Heart left ventricle (tissue), 16 donors: Measurements from ENCODE around the gene KIF12. TPM values are rescaled to one million over a fixed set of nuclear protein-coding genes. Genes with fewer than 3 reads are reported as not detected.

Source experiments
- ATAC-seq, 4 donors: fragments of 200-7000 bp; cut with Tn5 transposase; one replicate each; pipeline ENCODE4 v1.9.1; 2020 to 2022; ENCODE audit warnings: moderate library complexity in 4 of 4, mild to moderate bottlenecking in 3 of 4, moderate number of reproducible peaks in 1 of 4
- DNase-seq, 5 donors: peaks; one replicate each; pipeline ENCODE4 v3.0.0-alpha.2; 2020
- H3K27ac ChIP-seq, 12 donors: fragments of 200-600 bp; sonication (generic) in 4 of 12; one replicate each; pipeline versions ENCODE4 v1.5.0 to v1.8.0; 2016 to 2022; ENCODE audit warnings: mild to moderate bottlenecking in 2 of 12
- H3K27me3 ChIP-seq, 9 donors: fragments of 200-600 bp; sonication (generic) in 2 of 9; one replicate each; pipeline versions ENCODE4 v1.5.1 to v1.8.0; 2016 to 2022; ENCODE audit warnings: mild to moderate bottlenecking in 3 of 9
- H3K36me3 ChIP-seq, 9 donors: fragments of 200-600 bp; sonication (generic) in 2 of 9; one replicate each; pipeline versions ENCODE4 v1.5.0 to v1.8.0; 2018 to 2022; ENCODE audit warnings: mild to moderate bottlenecking in 2 of 9
- H3K4me1 ChIP-seq, 12 donors: fragments of 200-600 bp; sonication (generic) in 4 of 12; one replicate each; pipeline versions ENCODE4 v1.5.0 to v1.8.0; 2016 to 2022; ENCODE audit warnings: mild to moderate bottlenecking in 3 of 12
- H3K4me3 ChIP-seq, 12 donors: fragments of 200-600 bp; sonication (generic) in 4 of 12; one replicate each; pipeline versions ENCODE4 v1.5.0 to v1.8.0; 2017 to 2022; ENCODE audit warnings: mild to moderate bottlenecking in 9 of 12, moderate library complexity in 4 of 12
- H3K9me3 ChIP-seq, 12 donors: fragments of 200-600 bp; sonication (generic) in 4 of 12; one replicate each; pipeline versions ENCODE4 v1.5.0 to v1.8.0; 2016 to 2022; ENCODE audit warnings: mild to moderate bottlenecking in 1 of 12
- POLR2A ChIP-seq, 2 donors: fragments of 450-650 bp; IDR thresholded peaks; one replicate each; pipeline ENCODE4 v1.6.1; 2017; ENCODE audit warnings: antibody characterized with exemption in 2 of 2, mild to moderate bottlenecking in 2 of 2, moderate library complexity in 2 of 2
- WGBS, 4 donors: extraction: QIAGEN DNeasy Blood & Tissue Kit in 2 of 4; methylation state at CpG; one replicate each; pipeline versions ENCODE4 v1.1.5 to v1.1.7; 2013 to 2018; 5-methylcytosine and 5-hydroxymethylcytosine counted together
- intact Hi-C, 10 donors: fragments of 100-400 bp; cut with DNase I; formaldehyde crosslinking; loops; one replicate each; pipeline versions ENCODE4 v1.11.1 to v1.14.2; 2022
- polyA plus RNA-seq, 2 donors: library from polyadenylated mRNA; stranded (reverse); fragments of 200-250 nt; gene quantifications; one replicate each; pipeline ENCODE4 v1.2.3, GENCODE V29; 2013
- total RNA-seq, 9 donors: library from RNA; depleted of rRNA in 2 of 9; stranded (reverse); fragments of >200 nt in 2 of 9; fragmentation: NEBNext Ultra II Directional in 3 of 9; extraction: Animal tissue kit (Norgen Biotek cat#: 25700) in 3 of 9; gene quantifications; one replicate each; pipeline versions ENCODE4 v1.1.0 to v1.2.4, GENCODE V29; 2016 to 2023
- TF ChIP-seq, protein P1 (sequence below), 12 donors: fragments of 200-600 bp; sonication (generic) in 4 of 12; IDR thresholded peaks; one replicate each; pipeline versions ENCODE4 v1.5.0 to v1.8.0; 2018 to 2022; ENCODE audit warnings: antibody characterized with exemption in 12 of 12, mild to moderate bottlenecking in 5 of 12
- donor health status: ischemic (EF 13 %, LVEDD 7.1; RV severe dilation, severe dysfunction).
- donor health status: healthy with polysubstance abuse.
- donor health status: DM: no; HTN: yes; CAD: no.
- donor health status: DM: no; HTN: no; CAD: no.
- donor health status: ischemic (EF 25% LVEDD 6.9; RV normal size, moderate dysfunction).
- donor health status: ischemic (EF 25% LVEDD 5.7; RV mildly dilated, moderate dysfunction).
- donor health status: healthy.
- donor health status: DM: yes; HTN: yes; CAD: no.
- donor health status: ischemic (EF 35%, LVEDD 5.7; RV mildly dilated, moderate dysfunction).
- donor health status: nonischemic (EF 11% LVEDD 7.7; RV severe dilation, severe dysfunction).
- donor health status: DM: yes; HTN: yes; CAD: no.
- donor health status: PGD.
- donor health status: ischemic (EF 29% LVEDD 5.4; RV normal size, mild dysfunction).
- donor health status: nonischemic (EF 23%, LVEDD 6.1; RV moderate dilation, normal function).

The KIF12 gene
- total and polyA plus RNA-seq, 11 donors = 0.08 to 0.21 TPM; not detected in 9

DNA sequence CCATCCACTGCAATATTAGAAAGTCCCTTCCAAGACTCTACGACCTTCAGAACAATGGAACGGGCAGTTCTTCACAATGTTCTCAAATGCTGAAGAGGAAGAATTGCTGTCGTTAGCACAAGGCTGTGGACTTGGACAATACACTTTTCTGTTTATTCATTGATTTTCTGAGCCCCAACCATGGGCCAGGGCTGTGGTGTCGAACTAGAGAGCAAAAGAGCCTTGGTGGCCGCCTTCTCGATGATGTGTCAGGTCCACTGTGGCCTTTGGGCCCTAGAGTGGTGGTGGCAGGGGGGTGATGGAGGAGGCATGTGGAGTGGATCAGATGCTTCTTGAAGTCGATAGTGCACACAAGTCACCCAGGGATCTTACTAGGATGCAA lies 18.5 kb upstream of the KIF12 start:
- H3K36me3 ChIP-seq = no peaks in the 10 kb centered on the region
- intact Hi-C loops = no loop called here
- no peak overlapping the region for H3K4me3 ChIP-seq
- TF ChIP-seq, protein P1, sequence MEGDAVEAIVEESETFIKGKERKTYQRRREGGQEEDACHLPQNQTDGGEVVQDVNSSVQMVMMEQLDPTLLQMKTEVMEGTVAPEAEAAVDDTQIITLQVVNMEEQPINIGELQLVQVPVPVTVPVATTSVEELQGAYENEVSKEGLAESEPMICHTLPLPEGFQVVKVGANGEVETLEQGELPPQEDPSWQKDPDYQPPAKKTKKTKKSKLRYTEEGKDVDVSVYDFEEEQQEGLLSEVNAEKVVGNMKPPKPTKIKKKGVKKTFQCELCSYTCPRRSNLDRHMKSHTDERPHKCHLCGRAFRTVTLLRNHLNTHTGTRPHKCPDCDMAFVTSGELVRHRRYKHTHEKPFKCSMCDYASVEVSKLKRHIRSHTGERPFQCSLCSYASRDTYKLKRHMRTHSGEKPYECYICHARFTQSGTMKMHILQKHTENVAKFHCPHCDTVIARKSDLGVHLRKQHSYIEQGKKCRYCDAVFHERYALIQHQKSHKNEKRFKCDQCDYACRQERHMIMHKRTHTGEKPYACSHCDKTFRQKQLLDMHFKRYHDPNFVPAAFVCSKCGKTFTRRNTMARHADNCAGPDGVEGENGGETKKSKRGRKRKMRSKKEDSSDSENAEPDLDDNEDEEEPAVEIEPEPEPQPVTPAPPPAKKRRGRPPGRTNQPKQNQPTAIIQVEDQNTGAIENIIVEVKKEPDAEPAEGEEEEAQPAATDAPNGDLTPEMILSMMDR (IDR thresholded peaks at IDR 0.05) = no peak
- TF ChIP-seq POLR2A (IDR thresholded peaks at IDR 0.05) = no peak
- H3K27ac ChIP-seq = no peak overlapping the region
- no peaks in the 10 kb centered on the region for H3K9me3 ChIP-seq
- DNase-seq (peak in 1 of 5 donors; percentile 19), ATAC-seq (no peak)
- H3K27me3 ChIP-seq = peaks cover 0 to 9% (median 0%) of the 10 kb centered on the region in 9 donors
- peaks cover 0 to 19% (median 12%) of the 10 kb centered on the region in 12 donors for H3K4me1 ChIP-seq
- WGBS, 4 donors = 84 to 98% (median 94%) methylated on average over 7 of the region's 7 CpGs

DNA sequence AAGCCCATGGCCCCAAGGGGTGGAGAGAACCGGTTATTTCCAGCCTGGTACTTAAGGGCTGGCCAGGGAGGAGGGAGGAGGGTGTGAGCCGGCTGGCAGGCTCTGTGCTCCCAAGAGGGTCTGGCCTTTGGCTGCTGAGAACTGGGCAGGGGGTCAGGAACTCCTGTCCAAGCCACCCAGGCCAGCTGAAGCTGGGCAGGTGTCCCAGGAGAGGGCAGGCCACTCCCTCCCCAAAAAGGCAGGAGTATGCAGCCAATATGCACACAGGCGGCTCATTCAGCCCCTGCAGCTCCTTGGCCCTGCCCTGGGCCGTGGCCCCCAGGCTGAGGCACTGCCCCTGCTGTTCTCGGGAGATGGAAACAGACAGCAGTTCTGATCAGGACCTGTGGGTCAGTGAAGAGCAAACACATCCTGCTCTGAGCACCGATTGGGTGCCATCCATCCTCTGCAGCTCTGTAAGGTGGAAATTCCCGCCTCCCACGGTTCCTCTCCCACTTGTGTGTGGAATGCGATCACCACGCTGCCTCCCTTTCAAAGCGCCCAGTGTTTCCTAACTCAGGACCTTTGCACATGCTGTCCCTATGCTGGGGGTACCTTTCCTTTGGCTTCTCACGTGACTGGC lies 17.1 kb upstream of the KIF12 start:
- H3K4me1 ChIP-seq = peaks cover 0 to 20% (median 12%) of the 10 kb centered on the region in 12 donors
- peak in 1 of 5 donors; percentile 41 for DNase-seq
- TF ChIP-seq POLR2A (IDR thresholded peaks at IDR 0.05) = no peak
- TF ChIP-seq, protein P1 (IDR thresholded peaks at IDR 0.05) = no peak
- intact Hi-C loops = no loop called here
- no peaks in the 10 kb centered on the region for H3K9me3 ChIP-seq
- peak in 2 of 4 donors; percentile 16 to 40 for ATAC-seq
- no peak overlapping the region for H3K4me3 ChIP-seq
- WGBS, 4 donors = 67 to 73% (median 71%) methylated on average over 10 to 12 of the region's 12 CpGs
- peaks cover 0 to 9% (median 0%) of the 10 kb centered on the region in 9 donors for H3K27me3 ChIP-seq
- no peaks in the 10 kb centered on the region for H3K36me3 ChIP-seq
- H3K27ac ChIP-seq = peak overlapping the region in 1 of 12 donors; percentile 37

GRCh38 chr9:114115654-114116125 lies 16.6 kb upstream of the KIF12 start:
- 63 to 78% (median 68%) methylated on average over 9 of the region's 9 CpGs for WGBS, 4 donors
- peak in 1 of 5 donors; percentile 28 for DNase-seq
- Histone ChIP-seq H3K9me3 (no peaks in the 10 kb centered on the region), H3K27me3 (peaks cover 0 to 9% (median 0%) of the 10 kb centered on the region in 9 donors), H3K36me3 (no peaks in the 10 kb centered on the region), H3K27ac (peak overlapping the region in 1 of 12 donors; percentile 37), H3K4me1 (peaks cover 0 to 20% (median 12%) of the 10 kb centered on the region in 12 donors), H3K4me3 (no peak overlapping the region)
- no peak for TF ChIP-seq POLR2A (IDR thresholded peaks at IDR 0.05)
- TF ChIP-seq, protein P1 (IDR thresholded peaks at IDR 0.05) = no peak
- peak in 1 of 4 donors; percentile 6 for ATAC-seq
- intact Hi-C loops = no loop called here

DNA sequence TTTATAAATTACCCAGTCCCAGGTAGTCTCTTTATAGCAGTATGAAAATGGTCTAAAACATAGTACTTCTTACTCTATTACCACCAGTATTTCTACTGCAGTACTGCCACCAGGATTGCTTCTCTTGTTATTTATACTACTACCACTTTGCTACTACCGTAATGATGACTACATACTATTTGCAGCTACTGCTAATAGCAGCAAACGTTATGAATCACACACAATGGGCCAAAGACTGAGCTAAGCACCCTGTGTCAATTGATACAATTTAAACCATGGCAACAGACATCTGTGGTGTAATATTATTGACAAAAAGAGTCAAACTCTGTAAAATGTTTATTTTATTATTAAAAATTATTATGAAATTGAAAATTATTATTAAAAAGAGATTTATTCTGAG lies 15.3 kb upstream of the KIF12 start:
- Histone ChIP-seq H3K27me3 (peaks cover 0 to 9% (median 0%) of the 10 kb centered on the region in 9 donors), H3K4me1 (peaks cover 0 to 20% (median 12%) of the 10 kb centered on the region in 12 donors), H3K27ac (no peak overlapping the region)

More for the DNA sequence above, 15.3 kb upstream of the KIF12 start:
- no peak overlapping the region for H3K4me3 ChIP-seq
- H3K36me3 ChIP-seq = no peaks in the 10 kb centered on the region
- H3K9me3 ChIP-seq = no peaks in the 10 kb centered on the region
- DNase-seq (no peak), ATAC-seq (no peak)
- intact Hi-C loops = loop anchor here in 1 of 10 donors (5.0 kb wide), 1 partner anchor 38 kb away; no protein-coding TSS in a partner anchor
- TF ChIP-seq POLR2A (IDR thresholded peaks at IDR 0.05) = no peak
- TF ChIP-seq, protein P1 (IDR thresholded peaks at IDR 0.05) = no peak
- 42 to 65% (median 51%) methylated on average over 2 of the region's 2 CpGs for WGBS, 4 donors
